GM12872 (cell line): ENCODE results near the gene ZNF83.

ENCODE experiments used
- CTCF ChIP-seq: IDR thresholded peaks from 3 replicates; pipeline ENCODE4 v1.5.1; 2011; ENCODE audit warnings: low read depth, mild to moderate bottlenecking, low read length, moderate library complexity; ENCODE audit not compliant: insufficient read depth

The ZNF83 gene

DNA sequence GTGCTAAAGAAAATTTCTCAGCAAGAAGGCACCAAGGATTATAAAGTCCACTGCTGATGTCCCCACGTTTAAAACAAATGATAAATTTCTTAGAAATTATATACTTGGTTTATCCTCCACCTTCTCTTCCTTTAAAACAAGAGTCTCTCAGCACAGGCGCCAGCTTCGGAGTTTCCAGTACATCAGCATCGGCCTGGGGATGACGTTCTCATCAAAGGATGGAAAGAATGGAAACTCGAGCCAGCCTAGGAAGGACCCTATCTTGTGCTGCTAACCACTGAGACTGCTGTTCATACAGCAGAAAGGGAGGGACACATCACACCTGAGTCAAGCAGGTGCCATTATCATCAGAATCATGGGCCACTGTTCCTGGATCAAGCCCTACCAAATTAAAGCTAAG lies 29.8 kb upstream of the ZNF83 start:
- no peak for TF ChIP-seq CTCF

GRCh38 chr19:52666506-52666905 lies 28.4 kb upstream of the ZNF83 start:
- TF ChIP-seq CTCF: no peak

GRCh38 chr19:52665529-52665928 lies 27.4 kb upstream of the ZNF83 start:
- TF ChIP-seq CTCF: no peak

- no peak for TF ChIP-seq CTCF
Observed at GRCh38 chr19:52665027-52665426, 26.9 kb upstream of the ZNF83 start.

GRCh38 chr19:52664461-52664860 lies 26.3 kb upstream of the ZNF83 start:
- no peak for TF ChIP-seq CTCF

GRCh38 chr19:52662631-52663030 lies 24.5 kb upstream of the ZNF83 start:
- TF ChIP-seq CTCF: no peak

DNA sequence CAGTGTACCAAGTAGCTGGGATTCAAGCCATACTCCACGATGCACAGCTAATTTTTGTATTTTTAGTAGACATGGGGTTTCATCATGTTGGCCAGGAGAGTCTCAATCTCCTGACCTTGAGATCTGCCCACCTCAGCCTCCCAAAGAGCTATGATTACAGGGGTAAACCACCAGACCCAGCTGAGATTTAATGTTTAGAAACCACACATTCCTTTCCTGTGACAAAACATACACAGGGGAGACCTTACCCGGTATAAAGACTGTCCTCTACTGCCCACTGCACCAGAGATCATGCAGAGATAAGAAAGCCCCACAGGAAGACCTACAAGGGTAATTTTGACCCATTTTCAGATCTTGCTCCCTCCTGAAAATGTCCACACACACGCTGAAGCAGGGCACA lies 22.8 kb upstream of the ZNF83 start:
- no peak for TF ChIP-seq CTCF

DNA sequence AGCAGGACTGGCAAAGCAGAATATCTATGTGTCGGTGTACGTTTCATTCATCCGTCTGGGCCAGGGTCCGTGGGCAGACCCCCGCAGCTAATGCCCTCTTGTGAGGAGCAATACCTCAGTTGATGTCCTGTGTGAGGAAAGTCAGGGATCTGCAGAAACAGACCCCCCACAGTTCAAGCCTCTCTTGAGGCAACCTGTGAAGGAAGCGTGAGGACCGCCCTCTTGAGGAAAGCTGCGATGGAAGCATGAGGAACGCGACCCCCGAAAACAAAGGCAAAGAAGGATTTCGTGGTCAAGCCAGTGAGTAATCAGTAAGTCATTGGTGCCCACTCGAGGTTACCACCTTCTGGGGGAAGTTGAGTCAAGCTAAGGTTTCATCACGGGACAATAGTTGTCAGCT lies 20.9 kb upstream of the ZNF83 start:
- no peak for TF ChIP-seq CTCF
